ENCODE data around the gene CCN6.

Gene CCN6

DNA sequence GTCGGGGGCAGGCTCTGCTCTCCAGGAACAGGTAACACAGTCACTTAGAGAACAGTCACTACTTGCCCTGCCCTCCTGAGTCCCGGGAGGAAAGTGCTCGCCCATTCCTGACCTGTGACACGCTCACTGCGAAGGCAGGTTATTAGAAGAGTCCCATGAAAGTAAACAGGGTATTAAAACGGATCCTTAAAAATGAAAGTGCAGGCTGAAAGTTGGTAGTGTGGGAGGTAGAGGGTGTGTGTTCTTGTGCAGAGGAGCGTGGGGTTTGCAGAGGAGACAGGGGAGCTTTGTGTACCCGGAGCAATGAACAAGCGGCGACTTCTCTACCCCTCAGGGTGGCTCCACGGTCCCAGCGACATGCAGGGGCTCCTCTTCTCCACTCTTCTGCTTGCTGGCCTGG, at the start of gene CCN6:
Gene CCN6, plus strand, starts transcription at position 104 of the 400 bp plus-strand sequence. Its CDS starts 254 bp downstream, at position 358.
- ChIA-PET POLR2A (no interaction called here), CTCF (interaction anchor here (3.1 kb wide), 1 partner anchor 10 kb away, joined by 14 read pairs; no protein-coding TSS in a partner anchor)
- H3K4me3 ChIP-seq (ENCODE audit: low read depth, low read length): no peak within 1 kb of the TSS
- TF ChIP-seq, protein P1, sequence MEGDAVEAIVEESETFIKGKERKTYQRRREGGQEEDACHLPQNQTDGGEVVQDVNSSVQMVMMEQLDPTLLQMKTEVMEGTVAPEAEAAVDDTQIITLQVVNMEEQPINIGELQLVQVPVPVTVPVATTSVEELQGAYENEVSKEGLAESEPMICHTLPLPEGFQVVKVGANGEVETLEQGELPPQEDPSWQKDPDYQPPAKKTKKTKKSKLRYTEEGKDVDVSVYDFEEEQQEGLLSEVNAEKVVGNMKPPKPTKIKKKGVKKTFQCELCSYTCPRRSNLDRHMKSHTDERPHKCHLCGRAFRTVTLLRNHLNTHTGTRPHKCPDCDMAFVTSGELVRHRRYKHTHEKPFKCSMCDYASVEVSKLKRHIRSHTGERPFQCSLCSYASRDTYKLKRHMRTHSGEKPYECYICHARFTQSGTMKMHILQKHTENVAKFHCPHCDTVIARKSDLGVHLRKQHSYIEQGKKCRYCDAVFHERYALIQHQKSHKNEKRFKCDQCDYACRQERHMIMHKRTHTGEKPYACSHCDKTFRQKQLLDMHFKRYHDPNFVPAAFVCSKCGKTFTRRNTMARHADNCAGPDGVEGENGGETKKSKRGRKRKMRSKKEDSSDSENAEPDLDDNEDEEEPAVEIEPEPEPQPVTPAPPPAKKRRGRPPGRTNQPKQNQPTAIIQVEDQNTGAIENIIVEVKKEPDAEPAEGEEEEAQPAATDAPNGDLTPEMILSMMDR (IDR thresholded peaks at IDR 0.05; ENCODE audit: insufficient read depth, low read length, missing control alignments): no peak
- no peak for DNase-seq (ENCODE audit: low read depth, low spot score)

DNA sequence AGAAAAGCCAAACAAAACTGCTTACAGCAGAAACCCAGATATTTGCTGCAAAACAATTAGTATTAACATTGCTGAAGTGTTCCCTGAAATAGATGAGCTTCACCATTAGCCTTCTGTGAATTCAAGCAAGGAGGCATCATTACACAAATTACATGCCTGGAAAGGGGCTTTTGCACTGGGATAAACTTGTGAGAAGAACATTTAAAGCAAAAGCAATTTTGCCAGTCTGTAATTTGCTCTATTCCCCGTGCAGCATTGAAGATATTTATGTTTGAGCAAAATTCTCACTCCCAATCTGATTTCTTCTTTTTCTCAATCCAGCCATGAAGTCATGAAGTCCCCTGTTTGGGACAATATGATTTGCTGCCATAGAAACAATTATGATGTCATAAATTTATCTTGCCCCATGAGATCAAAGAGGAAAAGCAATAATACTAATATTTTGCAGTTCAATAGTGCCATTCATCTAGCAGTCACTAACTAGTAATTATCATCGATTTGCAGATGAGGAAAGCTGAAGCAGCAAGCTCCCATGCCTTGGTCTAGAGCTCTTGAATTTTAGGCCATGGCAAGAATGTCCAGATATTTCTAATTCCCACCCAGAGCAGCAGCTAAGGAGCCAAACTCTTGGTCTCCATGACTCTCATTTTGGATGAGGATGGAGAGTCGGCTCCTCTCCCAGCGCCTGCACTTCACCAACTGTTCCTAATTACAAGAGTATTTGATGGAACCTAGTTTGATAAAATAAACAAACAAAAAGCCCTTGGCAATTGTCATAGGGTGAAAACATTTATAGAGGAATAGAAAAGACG, 49.5 kb upstream of the CCN6 start:
- H3K4me3 ChIP-seq (ENCODE audit: low read depth, low read length): no peak overlapping the region
- DNase-seq (ENCODE audit: low read depth, low spot score): no peak
- POLR2A ChIA-PET: no interaction called here
- CTCF ChIA-PET: no interaction called here
- TF ChIP-seq, protein P1 (IDR thresholded peaks at IDR 0.05; ENCODE audit: insufficient read depth, low read length, missing control alignments): no peak

DNA sequence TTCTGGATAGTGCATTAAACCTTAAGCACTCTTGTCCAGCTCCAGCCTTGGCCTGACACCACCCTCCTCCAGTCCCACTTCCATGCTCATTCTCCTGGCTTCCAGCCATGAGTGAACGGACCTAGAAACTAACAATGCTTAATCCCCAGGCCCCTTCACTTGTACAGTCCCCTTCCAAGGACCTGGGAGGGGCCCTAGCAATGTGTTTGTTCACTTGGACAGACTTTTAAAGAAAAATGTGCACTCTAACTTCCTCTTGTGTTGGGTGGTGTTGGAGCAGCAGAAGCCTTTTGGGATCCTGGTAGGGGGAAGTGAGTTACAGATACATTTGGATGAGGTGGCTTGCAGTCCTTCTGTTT, 48.9 kb upstream of the CCN6 start:
- TF ChIP-seq, protein P1 (IDR thresholded peaks at IDR 0.05; ENCODE audit: insufficient read depth, low read length, missing control alignments): no peak
- ChIA-PET CTCF (no interaction called here), POLR2A (no interaction called here)

DNA sequence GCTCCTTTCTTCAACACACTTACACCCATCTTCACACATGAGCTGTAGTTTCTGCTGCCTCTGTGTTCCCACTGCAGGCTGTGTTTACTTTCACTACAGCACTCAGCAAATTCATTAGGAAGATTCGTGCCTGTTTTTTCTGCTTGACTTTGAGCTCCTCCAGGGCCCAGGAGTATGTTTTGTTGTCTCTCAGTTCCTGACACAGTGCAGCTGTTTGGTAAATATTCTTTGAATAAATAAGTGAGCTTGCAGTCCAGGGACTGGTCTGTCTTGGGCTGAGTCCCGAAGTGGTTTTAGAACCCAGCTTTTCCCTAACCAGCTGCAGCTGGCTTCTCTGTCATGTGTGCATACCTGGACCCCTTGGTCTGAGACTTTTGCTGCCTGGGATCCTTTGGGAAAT, 46.6 kb upstream of the CCN6 start:
- DNase-seq (ENCODE audit: low read depth, low spot score): no peak
- TF ChIP-seq, protein P1 (IDR thresholded peaks at IDR 0.05; ENCODE audit: insufficient read depth, low read length, missing control alignments): no peak
- H3K4me3 ChIP-seq (ENCODE audit: low read depth, low read length): no peak overlapping the region
- CTCF ChIA-PET: interaction anchor here (0.9 to 5.2 kb wide), 7 partner anchors 9 to 297 kb away, joined by 3 to 72 read pairs (median 11); no protein-coding TSS in a partner anchor
- POLR2A ChIA-PET: no interaction called here

More for the DNA sequence above, 48.9 kb upstream of the CCN6 start:
- no peak overlapping the region for H3K4me3 ChIP-seq (ENCODE audit: low read depth, low read length)
- no peak for DNase-seq (ENCODE audit: low read depth, low spot score)

DNA sequence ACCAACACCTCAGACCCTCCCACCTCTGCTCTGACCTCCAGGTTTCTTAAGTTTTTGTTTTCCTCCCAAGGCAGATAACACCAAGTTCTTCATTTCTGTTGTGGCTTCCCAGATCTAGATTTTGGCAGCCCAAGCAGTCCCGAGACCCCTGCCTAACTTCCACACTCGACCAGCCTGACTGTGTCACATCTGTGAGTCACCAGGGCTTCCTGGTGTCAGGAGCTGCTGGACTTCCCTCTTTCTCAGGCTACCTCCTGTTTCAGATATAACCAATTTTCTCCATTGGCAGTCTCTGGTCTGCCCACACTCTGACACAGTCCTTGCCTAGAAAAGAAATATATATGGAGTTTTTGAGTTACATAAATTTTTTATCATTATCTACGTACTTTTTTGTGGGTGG, 46.1 kb upstream of the CCN6 start:
- DNase-seq (ENCODE audit: low read depth, low spot score): no peak
- CTCF ChIA-PET: interaction anchor here (0.9 to 5.2 kb wide), 9 partner anchors 8 to 298 kb away, joined by 3 to 72 read pairs (median 4); no protein-coding TSS in a partner anchor
- TF ChIP-seq, protein P1 (IDR thresholded peaks at IDR 0.05; ENCODE audit: insufficient read depth, low read length, missing control alignments): no peak
- no peak overlapping the region for H3K4me3 ChIP-seq (ENCODE audit: low read depth, low read length)
- POLR2A ChIA-PET: no interaction called here

DNA sequence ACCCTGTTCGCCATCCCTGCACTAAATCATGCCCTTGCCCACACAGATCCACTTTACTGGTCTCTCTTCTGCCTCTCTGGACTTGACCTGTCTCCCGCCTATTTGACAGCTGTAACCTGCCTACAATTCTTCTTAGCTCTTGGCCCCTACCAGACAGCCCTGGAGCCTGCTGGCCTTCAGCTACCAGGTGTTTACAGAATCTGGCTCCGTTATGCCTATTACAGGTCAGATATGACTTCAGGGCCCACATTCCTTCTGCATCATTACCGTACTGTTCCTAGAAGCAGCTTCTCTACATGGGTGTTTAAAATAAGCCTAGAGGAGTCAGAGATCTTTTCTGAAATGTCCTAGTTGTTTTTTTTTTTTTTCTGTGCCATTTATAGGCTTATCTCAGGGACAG, 45.4 kb upstream of the CCN6 start:
- CTCF ChIA-PET: interaction anchor here (0.7 to 5.2 kb wide), 8 partner anchors 9 to 299 kb away, joined by 3 to 72 read pairs (median 10); no protein-coding TSS in a partner anchor
- POLR2A ChIA-PET: interaction anchor here (0.8 kb wide), 1 partner anchor 268 kb away, joined by 4 read pairs; no protein-coding TSS in a partner anchor
- TF ChIP-seq, protein P1 (IDR thresholded peaks at IDR 0.05; ENCODE audit: insufficient read depth, low read length, missing control alignments): no peak
- H3K4me3 ChIP-seq (ENCODE audit: low read depth, low read length): no peak overlapping the region
- DNase-seq (ENCODE audit: low read depth, low spot score): no peak
